C4-2B (cell line): Measurements from ENCODE around the gene HAGHL.

Source experiments
- CTCF ChIP-seq: fragments of 450-650 bp; conservative IDR thresholded peaks from 2 replicates; pipeline ENCODE4 v1.5.1; 2017; ENCODE audit warnings: mild to moderate bottlenecking
- ZFX ChIP-seq: fragments of 450-650 bp; IDR thresholded peaks from 2 replicates; pipeline ENCODE4 v1.6.1; 2017

- TF ChIP-seq CTCF: no peak
- no peak for TF ChIP-seq ZFX
Observed at GRCh38 chr16:762595-763268, 35.8 kb downstream of the HAGHL start.
